ENCODE results near the gene AZGP1.

DNA sequence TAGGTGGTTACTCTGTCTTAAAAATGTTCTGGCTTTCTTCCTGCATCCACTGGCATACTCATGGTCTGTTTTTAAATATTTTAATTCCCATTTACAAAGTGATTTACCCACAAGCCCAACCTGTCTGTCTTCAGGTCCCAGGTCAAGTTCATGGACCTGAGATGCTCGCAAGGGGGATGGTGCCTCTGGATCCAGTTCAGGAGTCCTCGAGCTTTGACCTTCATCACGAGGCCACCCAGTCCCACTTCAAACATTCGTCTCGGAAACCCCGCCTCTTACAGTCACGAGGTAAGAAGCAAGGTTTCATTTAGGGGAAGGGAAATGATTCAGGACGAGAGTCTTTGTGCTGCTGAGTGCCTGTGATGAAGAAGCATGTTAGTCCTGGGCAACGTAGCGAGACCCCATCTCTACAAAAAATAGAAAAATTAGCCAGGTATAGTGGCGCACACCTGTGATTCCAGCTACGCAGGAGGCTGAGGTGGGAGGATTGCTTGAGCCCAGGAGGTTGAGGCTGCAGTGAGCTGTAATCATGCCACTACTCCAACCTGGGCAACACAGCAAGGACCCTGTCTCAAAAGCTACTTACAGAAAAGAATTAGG lies 48.3 kb upstream of the AZGP1 start:
- TF ChIP-seq POLR2AphosphoS5 (IDR thresholded peaks at IDR 0.05) (no peak), CTCF (IDR thresholded peaks at IDR 0.05) (no peak)
